A673 (cell line): Measurements from ENCODE around the gene CYP21A2.
"Not testable (repeated sequence)": the region's sequence is repeated elsewhere in the genome, so short reads cannot be mapped to it uniquely, and the experiment has no call there.

Experiments
- EZH2 ChIP-seq: fragments of 200-600 bp; sonication (generic); IDR thresholded peaks from 2 replicates; pipeline ENCODE4 v1.6.1; 2017; ENCODE audit warnings: borderline replicate concordance, low read depth, mild to moderate bottlenecking, mixed read lengths, antibody characterized with exemption, low read length; ENCODE audit not compliant: poor library complexity, severe bottlenecking
- TF ChIP-seq, protein P1 (sequence below): fragments of 300-800, 200-600 bp; sonication (generic); conservative IDR thresholded peaks from 2 replicates; pipeline ENCODE4 v1.5.1; 2017; ENCODE audit warnings: low read depth, mild to moderate bottlenecking, antibody characterized with exemption, low read length, moderate library complexity, mixed read lengths

DNA sequence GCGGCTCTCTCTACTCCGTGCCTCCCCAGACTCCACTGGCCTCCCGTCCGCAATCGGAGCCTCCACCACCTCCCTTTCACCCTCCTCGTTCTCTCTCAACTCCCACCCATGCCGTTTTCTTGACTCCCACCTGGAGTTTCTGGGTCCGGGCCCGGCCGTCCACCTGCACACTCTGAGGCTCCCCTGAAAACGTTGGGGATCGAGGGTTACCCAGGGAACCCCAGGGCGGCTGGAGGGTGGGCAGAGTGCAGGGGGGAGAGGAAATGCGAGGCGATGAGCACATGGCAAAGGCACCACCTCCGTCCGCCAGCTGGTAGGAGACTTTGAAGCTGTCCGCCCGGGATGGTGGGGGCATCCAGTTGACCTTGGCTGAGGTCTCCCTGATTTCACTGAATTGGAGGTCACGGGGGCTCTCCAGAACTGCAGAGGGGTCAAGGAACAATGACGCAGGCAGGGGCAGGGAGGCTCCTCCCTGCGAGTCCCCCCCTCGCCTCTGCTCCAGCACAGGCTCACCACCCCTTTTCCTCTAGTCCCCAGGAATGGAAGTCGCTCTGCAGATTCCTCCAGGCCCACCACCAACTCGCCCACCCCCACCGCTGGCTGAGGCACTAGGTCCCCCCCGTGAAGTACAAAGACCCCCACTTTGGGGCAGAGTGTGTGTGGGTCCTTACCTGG lies 27.2 kb upstream of the CYP21A2 start:
- TF ChIP-seq, protein P1, sequence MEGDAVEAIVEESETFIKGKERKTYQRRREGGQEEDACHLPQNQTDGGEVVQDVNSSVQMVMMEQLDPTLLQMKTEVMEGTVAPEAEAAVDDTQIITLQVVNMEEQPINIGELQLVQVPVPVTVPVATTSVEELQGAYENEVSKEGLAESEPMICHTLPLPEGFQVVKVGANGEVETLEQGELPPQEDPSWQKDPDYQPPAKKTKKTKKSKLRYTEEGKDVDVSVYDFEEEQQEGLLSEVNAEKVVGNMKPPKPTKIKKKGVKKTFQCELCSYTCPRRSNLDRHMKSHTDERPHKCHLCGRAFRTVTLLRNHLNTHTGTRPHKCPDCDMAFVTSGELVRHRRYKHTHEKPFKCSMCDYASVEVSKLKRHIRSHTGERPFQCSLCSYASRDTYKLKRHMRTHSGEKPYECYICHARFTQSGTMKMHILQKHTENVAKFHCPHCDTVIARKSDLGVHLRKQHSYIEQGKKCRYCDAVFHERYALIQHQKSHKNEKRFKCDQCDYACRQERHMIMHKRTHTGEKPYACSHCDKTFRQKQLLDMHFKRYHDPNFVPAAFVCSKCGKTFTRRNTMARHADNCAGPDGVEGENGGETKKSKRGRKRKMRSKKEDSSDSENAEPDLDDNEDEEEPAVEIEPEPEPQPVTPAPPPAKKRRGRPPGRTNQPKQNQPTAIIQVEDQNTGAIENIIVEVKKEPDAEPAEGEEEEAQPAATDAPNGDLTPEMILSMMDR, result not testable (repeated sequence)
- not testable (repeated sequence) for TF ChIP-seq EZH2
